Measurements from ENCODE around the gene JMJD8.

GRCh38 chr16:719815-720446 lies 35.8 kb upstream of the JMJD8 start:
- TF ChIP-seq, protein P1, sequence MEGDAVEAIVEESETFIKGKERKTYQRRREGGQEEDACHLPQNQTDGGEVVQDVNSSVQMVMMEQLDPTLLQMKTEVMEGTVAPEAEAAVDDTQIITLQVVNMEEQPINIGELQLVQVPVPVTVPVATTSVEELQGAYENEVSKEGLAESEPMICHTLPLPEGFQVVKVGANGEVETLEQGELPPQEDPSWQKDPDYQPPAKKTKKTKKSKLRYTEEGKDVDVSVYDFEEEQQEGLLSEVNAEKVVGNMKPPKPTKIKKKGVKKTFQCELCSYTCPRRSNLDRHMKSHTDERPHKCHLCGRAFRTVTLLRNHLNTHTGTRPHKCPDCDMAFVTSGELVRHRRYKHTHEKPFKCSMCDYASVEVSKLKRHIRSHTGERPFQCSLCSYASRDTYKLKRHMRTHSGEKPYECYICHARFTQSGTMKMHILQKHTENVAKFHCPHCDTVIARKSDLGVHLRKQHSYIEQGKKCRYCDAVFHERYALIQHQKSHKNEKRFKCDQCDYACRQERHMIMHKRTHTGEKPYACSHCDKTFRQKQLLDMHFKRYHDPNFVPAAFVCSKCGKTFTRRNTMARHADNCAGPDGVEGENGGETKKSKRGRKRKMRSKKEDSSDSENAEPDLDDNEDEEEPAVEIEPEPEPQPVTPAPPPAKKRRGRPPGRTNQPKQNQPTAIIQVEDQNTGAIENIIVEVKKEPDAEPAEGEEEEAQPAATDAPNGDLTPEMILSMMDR (IDR thresholded peaks at IDR 0.05; ENCODE audit: insufficient read depth, low read length) = no peak
- TF ChIP-seq, protein P2, sequence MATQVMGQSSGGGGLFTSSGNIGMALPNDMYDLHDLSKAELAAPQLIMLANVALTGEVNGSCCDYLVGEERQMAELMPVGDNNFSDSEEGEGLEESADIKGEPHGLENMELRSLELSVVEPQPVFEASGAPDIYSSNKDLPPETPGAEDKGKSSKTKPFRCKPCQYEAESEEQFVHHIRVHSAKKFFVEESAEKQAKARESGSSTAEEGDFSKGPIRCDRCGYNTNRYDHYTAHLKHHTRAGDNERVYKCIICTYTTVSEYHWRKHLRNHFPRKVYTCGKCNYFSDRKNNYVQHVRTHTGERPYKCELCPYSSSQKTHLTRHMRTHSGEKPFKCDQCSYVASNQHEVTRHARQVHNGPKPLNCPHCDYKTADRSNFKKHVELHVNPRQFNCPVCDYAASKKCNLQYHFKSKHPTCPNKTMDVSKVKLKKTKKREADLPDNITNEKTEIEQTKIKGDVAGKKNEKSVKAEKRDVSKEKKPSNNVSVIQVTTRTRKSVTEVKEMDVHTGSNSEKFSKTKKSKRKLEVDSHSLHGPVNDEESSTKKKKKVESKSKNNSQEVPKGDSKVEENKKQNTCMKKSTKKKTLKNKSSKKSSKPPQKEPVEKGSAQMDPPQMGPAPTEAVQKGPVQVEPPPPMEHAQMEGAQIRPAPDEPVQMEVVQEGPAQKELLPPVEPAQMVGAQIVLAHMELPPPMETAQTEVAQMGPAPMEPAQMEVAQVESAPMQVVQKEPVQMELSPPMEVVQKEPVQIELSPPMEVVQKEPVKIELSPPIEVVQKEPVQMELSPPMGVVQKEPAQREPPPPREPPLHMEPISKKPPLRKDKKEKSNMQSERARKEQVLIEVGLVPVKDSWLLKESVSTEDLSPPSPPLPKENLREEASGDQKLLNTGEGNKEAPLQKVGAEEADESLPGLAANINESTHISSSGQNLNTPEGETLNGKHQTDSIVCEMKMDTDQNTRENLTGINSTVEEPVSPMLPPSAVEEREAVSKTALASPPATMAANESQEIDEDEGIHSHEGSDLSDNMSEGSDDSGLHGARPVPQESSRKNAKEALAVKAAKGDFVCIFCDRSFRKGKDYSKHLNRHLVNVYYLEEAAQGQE (IDR thresholded peaks at IDR 0.05; ENCODE audit: insufficient replicate concordance, low read depth) = no peak
- no peak for TF ChIP-seq SPI1 (IDR thresholded peaks at IDR 0.05; ENCODE audit: borderline replicate concordance, low read depth)
